Smooth muscle cell (in vitro differentiated cells): ENCODE results near the gene CAB39. TPM values are rescaled to one million over a fixed set of nuclear protein-coding genes. Genes with fewer than 3 reads are reported as not detected.

Source experiments
- DNase-seq: peaks from one replicate; lab custom pipeline; 2025; ENCODE audit not compliant: unreplicated experiment; lab: John Stamatoyannopoulos, UW
- H2AFZ ChIP-seq: fragments of 200-600 bp; sonication (generic); 2 replicates; pipeline ENCODE4 v1.6.0; 2016; ENCODE audit warnings: antibody characterized with exemption, low read depth, mild to moderate bottlenecking
- H3F3A ChIP-seq: fragments of 200-600 bp; sonication (generic); 2 replicates; pipeline ENCODE4 v1.6.0; 2017; ENCODE audit warnings: antibody characterized with exemption, low read depth
- H3K27ac ChIP-seq: fragments of 200-600 bp; sonication (generic); 2 replicates; pipeline ENCODE4 v1.5.1; 2016; ENCODE audit warnings: low read depth, mild to moderate bottlenecking
- H3K27me3 ChIP-seq: fragments of 200-600 bp; sonication (generic); 2 replicates; pipeline ENCODE4 v1.6.1; 2016; ENCODE audit warnings: low read depth, mild to moderate bottlenecking
- H3K36me3 ChIP-seq: fragments of 200-600 bp; sonication (generic); 2 replicates; pipeline ENCODE4 v1.5.1; 2016; ENCODE audit warnings: low read depth
- H3K4me1 ChIP-seq: fragments of 200-600 bp; sonication (generic); 2 replicates; pipeline ENCODE4 v1.5.1; 2016; ENCODE audit warnings: low read depth
- H3K4me2 ChIP-seq: fragments of 200-600 bp; sonication (generic); 2 replicates; pipeline ENCODE4 v1.6.0; 2016; ENCODE audit warnings: mild to moderate bottlenecking
- H3K4me3 ChIP-seq: fragments of 200-600 bp; sonication (generic); 2 replicates; pipeline ENCODE4 v1.5.1; 2016; ENCODE audit warnings: mild to moderate bottlenecking
- H3K79me2 ChIP-seq: fragments of 200-600 bp; sonication (generic); 2 replicates; pipeline ENCODE4 v1.6.0; 2016; ENCODE audit warnings: low read depth, mild to moderate bottlenecking
- H3K9ac ChIP-seq: fragments of 200-600 bp; sonication (generic); 2 replicates; pipeline ENCODE4 v1.6.0; 2016; ENCODE audit warnings: low read depth
- H3K9me3 ChIP-seq: fragments of 200-600 bp; sonication (generic); replicated peaks from 2 replicates; pipeline ENCODE4 v1.5.1; 2016; ENCODE audit warnings: low read depth
- H4K20me1 ChIP-seq: fragments of 200-600 bp; sonication (generic); 2 replicates; pipeline ENCODE4 v1.6.0; 2016; ENCODE audit warnings: low read depth
- CTCF ChIP-seq: fragments of 200-600 bp; sonication (generic); IDR thresholded peaks from 2 replicates; pipeline ENCODE4 v1.5.1; 2017; ENCODE audit warnings: borderline replicate concordance, mild to moderate bottlenecking, antibody characterized with exemption; ENCODE audit not compliant: insufficient read depth, poor library complexity, severe bottlenecking
- WGBS: methylation state at CpG from one replicate; pipeline ENCODE4 v1.1.7; 2016; ENCODE audit warnings: low lambda C conversion rate; 5-methylcytosine and 5-hydroxymethylcytosine counted together
- polyA plus RNA-seq: library from polyadenylated mRNA; unstranded; fragments of >200 nt; fragmentation: Nextera tagmentation; extraction: Ambion mirVana; gene quantifications from 2 replicates; pipeline ENCODE4 v1.2.1, GENCODE V29; 2016
- total RNA-seq: library from RNA; depleted of rRNA; stranded (reverse); fragments of >200 nt; gene quantifications from 2 replicates; pipeline ENCODE4 v1.2.3, GENCODE V29; 2014

CAB39 gene
- total and polyA plus RNA-seq, 2 experiments from 2014 or later = 21.7 to 62.4 TPM

- TF ChIP-seq CTCF = no peak
- Histone ChIP-seq H3K27ac (no peak overlapping the region), H3K36me3 (no peaks in the 10 kb centered on the region), H3K79me2 (no peaks in the 10 kb centered on the region), H3F3A (no peaks in the 10 kb centered on the region), H3K4me3 (no peak overlapping the region), H4K20me1 (peaks cover 6% of the 10 kb centered on the region), H3K4me1 (no peaks in the 10 kb centered on the region), H3K27me3 (no peaks in the 10 kb centered on the region), H3K9me3 (no peaks in the 10 kb centered on the region), H3K9ac (no peak overlapping the region), H2AFZ (no peak overlapping the region), H3K4me2 (no peak overlapping the region)
- WGBS = 94% methylated on average over 5 of the region's 5 CpGs
- DNase-seq = no peak
These were observed 92.8 kb downstream of the CAB39 start for GRCh38 chr2:230805353-230806017.

- Histone ChIP-seq H3K9me3 (no peaks in the 10 kb centered on the region), H3K4me2 (no peak overlapping the region), H3K27ac (no peak overlapping the region), H2AFZ (no peak overlapping the region), H3F3A (no peaks in the 10 kb centered on the region), H3K9ac (no peak overlapping the region), H4K20me1 (no peaks in the 10 kb centered on the region), H3K27me3 (no peaks in the 10 kb centered on the region), H3K79me2 (no peaks in the 10 kb centered on the region), H3K4me3 (no peak overlapping the region), H3K4me1 (no peaks in the 10 kb centered on the region), H3K36me3 (peaks cover 5% of the 10 kb centered on the region)
- WGBS = 92% methylated on average over 3 of the region's 3 CpGs
- no peak for TF ChIP-seq CTCF
- DNase-seq = no peak
These were observed 95.1 kb downstream of the CAB39 start for GRCh38 chr2:230807729-230808128.

DNA sequence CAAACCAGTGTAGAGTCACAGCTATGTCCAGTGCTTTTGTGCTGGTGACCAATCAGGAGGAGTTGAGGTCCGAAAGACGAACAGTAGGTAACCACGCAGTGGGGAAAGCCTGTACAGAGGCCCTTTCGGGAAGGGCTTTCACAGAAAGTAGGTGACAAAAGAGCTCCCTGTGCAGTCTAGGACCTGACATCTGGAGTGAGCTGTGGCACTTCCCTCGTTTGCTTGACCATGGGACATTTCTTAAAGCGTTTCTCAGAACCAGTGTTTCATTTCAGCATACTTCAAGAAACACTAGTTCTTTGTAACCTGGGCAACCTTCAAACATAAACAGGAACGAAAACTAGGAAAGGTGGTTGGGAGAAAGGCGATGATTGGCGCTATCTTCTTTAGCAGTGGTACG, 96.4 kb downstream of the CAB39 start:
- no peaks in the 10 kb centered on the region for H3K4me1 ChIP-seq
- H3K27me3 ChIP-seq = no peaks in the 10 kb centered on the region
- H3K36me3 ChIP-seq = peaks cover 5% of the 10 kb centered on the region
- no peak overlapping the region for H3K9ac ChIP-seq
- H3K27ac ChIP-seq = no peak overlapping the region
- H3F3A ChIP-seq = peaks cover under 1% of the 10 kb centered on the region
- H3K4me3 ChIP-seq = no peak overlapping the region
- no peak overlapping the region for H2AFZ ChIP-seq
- DNase-seq = no peak
- no peaks in the 10 kb centered on the region for H4K20me1 ChIP-seq
- no peaks in the 10 kb centered on the region for H3K79me2 ChIP-seq
- no peaks in the 10 kb centered on the region for H3K9me3 ChIP-seq
- TF ChIP-seq CTCF = no peak
- H3K4me2 ChIP-seq = no peak overlapping the region
- 96% methylated on average over 10 of the region's 10 CpGs for WGBS

DNA sequence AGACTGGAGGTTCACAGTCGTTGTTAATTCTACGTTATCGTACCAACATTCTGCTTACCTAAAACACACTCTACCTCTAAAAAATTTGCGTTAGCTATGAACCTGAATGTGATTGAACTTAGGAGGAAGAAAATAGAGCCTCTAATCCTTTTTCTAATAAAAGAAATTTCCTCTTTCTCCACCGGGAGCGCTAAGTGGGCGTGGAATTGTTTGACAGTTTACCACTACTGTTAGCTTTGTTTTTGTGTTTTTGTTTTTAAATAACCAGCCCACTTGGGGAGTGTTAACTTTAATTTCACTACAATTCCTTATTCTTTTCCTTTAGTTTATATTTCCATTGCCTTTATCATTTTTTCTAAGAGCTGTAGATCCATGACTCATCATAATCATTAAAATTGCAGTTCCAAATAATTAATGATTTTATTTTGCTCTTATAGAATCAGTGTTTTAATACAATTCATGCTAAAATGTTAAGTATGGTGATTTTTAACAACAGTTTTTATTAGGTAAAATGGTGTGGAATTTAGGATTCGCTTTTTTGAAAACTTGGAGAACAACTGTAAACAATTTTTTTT, 97.1 kb downstream of the CAB39 start:
- H3K9me3 ChIP-seq = no peaks in the 10 kb centered on the region
- WGBS = 94% methylated on average over 8 of the region's 8 CpGs
- H3F3A ChIP-seq = peaks cover 3% of the 10 kb centered on the region
- H3K4me1 ChIP-seq = no peaks in the 10 kb centered on the region
- no peak overlapping the region for H3K9ac ChIP-seq
- H3K27me3 ChIP-seq = no peaks in the 10 kb centered on the region
- peaks cover 5% of the 10 kb centered on the region for H4K20me1 ChIP-seq
- H2AFZ ChIP-seq = no peak overlapping the region
- H3K36me3 ChIP-seq = peaks cover 5% of the 10 kb centered on the region
- H3K79me2 ChIP-seq = no peaks in the 10 kb centered on the region
- no peak overlapping the region for H3K27ac ChIP-seq
- H3K4me3 ChIP-seq = no peak overlapping the region
- DNase-seq = no peak
- H3K4me2 ChIP-seq = no peak overlapping the region
- peak; percentile 4 for TF ChIP-seq CTCF
